Stomach (tissue), 4 donors: ENCODE results near the gene MED12L.

Experiments
- POLR2A ChIP-seq, 4 donors: fragments of 450-650 bp; IDR thresholded peaks; one replicate each; pipeline ENCODE4 v1.6.1; 2016; ENCODE audit warnings: antibody characterized with exemption in 4 of 4, control low read depth in 2 of 4, mild to moderate bottlenecking in 1 of 4, moderate library complexity in 1 of 4
- POLR2AphosphoS5 ChIP-seq, 3 donors: sonication (generic); formaldehyde crosslinking; IDR thresholded peaks; one replicate each; pipeline ENCODE4 v1.6.1; 2016; ENCODE audit warnings: antibody characterized with exemption in 3 of 3
- TF ChIP-seq, protein P1 (sequence below), 7 experiments: fragments of 450-650 bp in 4 of 7; fragments of 200-600 bp in 3 of 7; sonication (generic) in 3 of 7; IDR thresholded peaks; one replicate each; pipeline ENCODE4 v1.5.1; 2016 to 2019; ENCODE audit warnings: antibody characterized with exemption in 7 of 7, control low read depth in 2 of 7, mild to moderate bottlenecking in 1 of 7

DNA sequence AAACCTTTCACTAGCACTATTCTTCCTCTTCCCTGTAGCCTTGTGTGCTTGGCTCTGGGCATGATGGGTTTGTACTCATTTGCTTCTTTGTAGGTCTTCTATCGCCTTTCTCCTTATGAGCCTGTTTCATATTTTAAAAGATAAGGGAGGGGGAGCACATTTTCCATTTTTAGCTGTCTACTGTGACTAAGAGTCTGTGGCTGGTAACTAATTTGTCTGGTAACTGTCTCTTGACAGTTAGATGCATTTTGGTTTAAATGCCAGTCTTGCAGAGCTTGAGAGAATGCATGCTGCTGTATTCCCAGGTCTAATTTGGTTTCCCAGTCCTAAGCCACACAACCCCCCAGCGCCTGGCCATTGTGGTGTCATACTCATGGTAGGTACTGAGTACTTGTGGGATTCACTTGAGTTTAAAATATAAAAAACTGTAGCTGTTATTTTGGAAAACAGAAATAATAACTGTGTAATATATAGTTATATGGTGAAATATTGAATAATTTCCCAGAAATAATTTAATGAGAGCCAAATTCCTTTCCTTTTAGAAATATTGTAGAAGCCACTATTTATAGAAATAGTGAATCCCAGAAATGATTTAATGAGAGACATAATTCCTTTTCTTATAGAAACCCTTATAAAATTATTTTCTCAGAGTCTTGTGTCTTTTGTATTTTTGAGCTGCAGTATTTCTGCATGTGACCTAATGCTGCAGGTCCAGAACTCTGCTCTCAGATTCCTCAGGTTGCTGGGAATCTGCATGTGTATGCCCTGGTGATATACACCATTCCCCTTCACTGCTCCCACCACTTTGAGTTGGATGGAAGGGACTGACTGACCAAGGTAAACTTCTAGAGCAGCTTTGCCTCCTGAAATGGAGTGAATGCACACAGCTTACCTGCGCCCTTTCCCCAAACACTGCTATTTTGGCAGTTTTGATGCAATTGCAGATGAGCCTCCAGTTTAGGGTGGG is 131.5 kb downstream of the MED12L start:
- TF ChIP-seq, protein P1, sequence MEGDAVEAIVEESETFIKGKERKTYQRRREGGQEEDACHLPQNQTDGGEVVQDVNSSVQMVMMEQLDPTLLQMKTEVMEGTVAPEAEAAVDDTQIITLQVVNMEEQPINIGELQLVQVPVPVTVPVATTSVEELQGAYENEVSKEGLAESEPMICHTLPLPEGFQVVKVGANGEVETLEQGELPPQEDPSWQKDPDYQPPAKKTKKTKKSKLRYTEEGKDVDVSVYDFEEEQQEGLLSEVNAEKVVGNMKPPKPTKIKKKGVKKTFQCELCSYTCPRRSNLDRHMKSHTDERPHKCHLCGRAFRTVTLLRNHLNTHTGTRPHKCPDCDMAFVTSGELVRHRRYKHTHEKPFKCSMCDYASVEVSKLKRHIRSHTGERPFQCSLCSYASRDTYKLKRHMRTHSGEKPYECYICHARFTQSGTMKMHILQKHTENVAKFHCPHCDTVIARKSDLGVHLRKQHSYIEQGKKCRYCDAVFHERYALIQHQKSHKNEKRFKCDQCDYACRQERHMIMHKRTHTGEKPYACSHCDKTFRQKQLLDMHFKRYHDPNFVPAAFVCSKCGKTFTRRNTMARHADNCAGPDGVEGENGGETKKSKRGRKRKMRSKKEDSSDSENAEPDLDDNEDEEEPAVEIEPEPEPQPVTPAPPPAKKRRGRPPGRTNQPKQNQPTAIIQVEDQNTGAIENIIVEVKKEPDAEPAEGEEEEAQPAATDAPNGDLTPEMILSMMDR (IDR thresholded peaks at IDR 0.05) = no peak
- TF ChIP-seq POLR2AphosphoS5 (IDR thresholded peaks at IDR 0.05) (no peak), POLR2A (IDR thresholded peaks at IDR 0.05) (no peak)
